GM06990 (cell line): ENCODE results near the gene SOBP.

Experiments
- DNase-seq: peaks from one replicate; pipeline ENCODE4 v3.0.0-alpha.2; 2011; ENCODE audit not compliant: insufficient read length; ENCODE audit errors: extremely low read depth
- H3K27me3 ChIP-seq: replicated peaks from 2 replicates; pipeline ENCODE4 v1.6.0; 2011; ENCODE audit warnings: low read length; ENCODE audit not compliant: control insufficient read depth, insufficient read depth
- H3K36me3 ChIP-seq: 2 replicates; pipeline ENCODE4 v1.5.1; 2011; ENCODE audit warnings: low read length; ENCODE audit not compliant: control insufficient read depth, insufficient read depth
- H3K4me3 ChIP-seq: replicated peaks from 2 replicates; pipeline ENCODE4 v1.5.1; 2011; ENCODE audit warnings: low read depth, mild to moderate bottlenecking, control low read depth, low read length
- TF ChIP-seq, protein P1 (sequence below): IDR thresholded peaks from 2 replicates; pipeline ENCODE4 v1.5.1; 2011; ENCODE audit warnings: low read length, control low read depth, mild to moderate bottlenecking, inconsistent platforms; ENCODE audit not compliant: insufficient read depth, poor library complexity, severe bottlenecking

Gene SOBP

DNA sequence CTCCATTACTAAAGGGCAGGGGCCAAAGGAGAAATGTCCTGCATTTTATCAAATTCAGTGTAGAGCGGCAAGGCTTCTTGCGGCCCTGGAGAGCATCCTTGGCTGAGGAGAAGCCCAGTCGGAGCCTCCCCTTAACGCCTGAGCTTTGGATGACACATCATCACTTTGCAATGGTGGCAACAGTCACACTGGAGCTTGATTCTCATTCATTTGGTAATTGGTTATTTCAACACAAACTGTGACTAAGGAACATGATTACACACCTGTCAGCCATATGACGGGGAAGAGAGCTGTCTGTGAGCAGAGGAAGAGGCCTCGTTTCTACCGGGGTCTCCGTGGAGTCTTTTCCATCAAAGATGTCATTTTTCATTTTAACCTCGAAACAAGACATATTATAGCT lies 81.4 kb downstream of the SOBP start:
- Histone ChIP-seq H3K27me3 (no peaks in the 10 kb centered on the region; the same call in none of the 2 replicates), H3K36me3 (no peaks in the 10 kb centered on the region), H3K4me3 (no peak overlapping the region)
- TF ChIP-seq, protein P1, sequence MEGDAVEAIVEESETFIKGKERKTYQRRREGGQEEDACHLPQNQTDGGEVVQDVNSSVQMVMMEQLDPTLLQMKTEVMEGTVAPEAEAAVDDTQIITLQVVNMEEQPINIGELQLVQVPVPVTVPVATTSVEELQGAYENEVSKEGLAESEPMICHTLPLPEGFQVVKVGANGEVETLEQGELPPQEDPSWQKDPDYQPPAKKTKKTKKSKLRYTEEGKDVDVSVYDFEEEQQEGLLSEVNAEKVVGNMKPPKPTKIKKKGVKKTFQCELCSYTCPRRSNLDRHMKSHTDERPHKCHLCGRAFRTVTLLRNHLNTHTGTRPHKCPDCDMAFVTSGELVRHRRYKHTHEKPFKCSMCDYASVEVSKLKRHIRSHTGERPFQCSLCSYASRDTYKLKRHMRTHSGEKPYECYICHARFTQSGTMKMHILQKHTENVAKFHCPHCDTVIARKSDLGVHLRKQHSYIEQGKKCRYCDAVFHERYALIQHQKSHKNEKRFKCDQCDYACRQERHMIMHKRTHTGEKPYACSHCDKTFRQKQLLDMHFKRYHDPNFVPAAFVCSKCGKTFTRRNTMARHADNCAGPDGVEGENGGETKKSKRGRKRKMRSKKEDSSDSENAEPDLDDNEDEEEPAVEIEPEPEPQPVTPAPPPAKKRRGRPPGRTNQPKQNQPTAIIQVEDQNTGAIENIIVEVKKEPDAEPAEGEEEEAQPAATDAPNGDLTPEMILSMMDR: no peak
- no peak for DNase-seq

DNA sequence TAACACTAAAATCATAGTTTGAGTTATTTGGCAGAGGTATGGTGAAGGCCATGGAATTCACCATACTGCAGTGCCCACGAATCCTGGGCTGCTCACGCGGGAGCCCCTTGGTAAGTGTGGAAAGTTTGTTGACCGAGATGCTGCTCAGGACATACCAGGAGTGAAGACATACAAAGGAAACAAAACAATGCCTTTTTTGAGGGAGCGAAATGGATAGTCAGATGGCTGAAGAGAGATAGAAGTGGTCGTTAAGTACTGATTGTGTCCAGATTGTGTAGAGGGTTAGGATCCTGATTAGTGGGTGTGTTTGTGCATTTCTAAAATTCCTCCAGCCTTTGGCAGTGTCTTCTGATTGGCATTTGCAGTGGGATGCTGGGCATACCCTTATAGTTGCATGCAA lies 83.0 kb downstream of the SOBP start:
- no peak for DNase-seq
- H3K36me3 ChIP-seq: no peaks in the 10 kb centered on the region
- TF ChIP-seq, protein P1: no peak
- H3K27me3 ChIP-seq: peaks cover 2% of the 10 kb centered on the region
- no peak overlapping the region for H3K4me3 ChIP-seq

DNA sequence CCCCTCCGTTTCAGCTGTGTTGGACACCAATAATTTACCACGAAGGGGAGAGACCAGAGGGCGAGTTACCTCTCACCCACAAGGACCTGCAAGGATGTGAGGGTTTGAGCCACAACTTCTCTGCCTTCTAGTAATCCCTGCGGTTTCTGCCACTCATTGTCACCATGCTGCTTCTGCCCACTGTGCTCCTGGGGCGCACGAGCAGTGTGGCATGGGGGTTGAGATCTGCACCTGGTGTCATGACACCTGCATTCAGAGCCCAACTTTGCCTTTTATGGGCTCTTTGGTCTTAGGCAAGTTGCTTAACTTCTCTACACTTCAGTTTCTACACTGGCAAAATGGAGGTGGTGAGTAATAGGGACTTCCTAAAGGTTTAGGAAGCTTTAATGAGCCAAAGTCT lies 84.9 kb downstream of the SOBP start:
- TF ChIP-seq, protein P1: no peak
- no peak for DNase-seq
- H3K27me3 ChIP-seq: peaks cover 2% of the 10 kb centered on the region
- no peaks in the 10 kb centered on the region for H3K36me3 ChIP-seq
- no peak overlapping the region for H3K4me3 ChIP-seq

DNA sequence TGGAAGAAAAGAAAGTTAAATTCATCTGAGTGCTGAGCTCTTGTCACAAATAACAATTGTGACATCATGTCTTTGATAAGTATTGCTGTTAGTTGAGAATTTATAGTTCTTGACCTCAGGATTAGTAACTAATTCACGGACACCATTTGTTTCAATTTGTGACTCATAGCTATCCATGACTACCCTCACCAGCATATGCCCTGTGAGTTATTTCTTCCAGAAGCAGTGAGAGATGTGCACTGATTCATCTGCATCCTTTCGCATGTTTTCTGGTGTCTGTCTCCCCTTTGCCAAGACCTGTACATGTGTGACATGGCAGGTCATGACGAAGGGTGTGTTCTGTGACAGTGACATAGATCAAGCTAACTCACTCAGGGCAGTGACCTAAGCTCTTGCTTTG lies 86.9 kb downstream of the SOBP start:
- TF ChIP-seq, protein P1: no peak
- Histone ChIP-seq H3K36me3 (no peaks in the 10 kb centered on the region), H3K27me3 (peaks cover 2% of the 10 kb centered on the region), H3K4me3 (no peak overlapping the region)
- no peak for DNase-seq

DNA sequence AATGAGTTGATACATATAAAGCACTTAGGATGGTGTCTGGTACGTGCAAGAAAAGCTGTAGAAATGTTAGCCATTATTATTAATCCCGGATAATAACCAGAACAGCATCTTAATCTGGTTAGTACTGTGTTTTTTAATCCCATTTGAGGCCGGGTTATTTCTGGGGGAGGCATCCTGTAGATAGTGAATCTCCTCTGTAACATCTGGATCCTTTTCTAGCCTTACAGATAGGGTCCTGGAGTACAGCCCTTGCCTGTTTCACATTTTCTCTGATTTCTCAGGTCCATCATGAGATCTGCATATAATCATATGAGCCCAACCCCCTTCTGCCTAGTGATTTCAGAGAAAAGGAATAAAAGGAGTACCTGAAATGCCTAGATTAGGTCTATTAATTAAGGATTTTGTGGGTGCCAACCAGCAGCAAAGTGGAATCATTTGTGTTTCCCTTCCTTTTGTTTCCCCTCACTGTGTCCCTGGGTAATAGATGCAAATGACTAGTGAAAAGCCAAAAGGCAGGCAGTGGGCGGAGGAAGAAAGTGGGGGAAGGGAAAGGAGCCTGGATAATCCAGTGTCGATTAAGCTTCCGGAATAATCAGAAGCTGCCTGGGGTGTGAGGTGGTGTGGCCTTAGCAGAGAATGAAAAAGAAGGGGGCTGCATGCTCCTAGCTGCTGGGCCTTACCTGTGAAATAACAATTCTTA lies 88.9 kb downstream of the SOBP start:
- H3K27me3 ChIP-seq: peaks cover 2% of the 10 kb centered on the region
- no peak for DNase-seq
- H3K4me3 ChIP-seq: no peak overlapping the region
- TF ChIP-seq, protein P1: no peak
- H3K36me3 ChIP-seq: no peaks in the 10 kb centered on the region
